Retina (tissue), 1 donor: ENCODE measurements around the gene OSBPL8.

Source experiments
- DNase-seq: peaks from one replicate; pipeline ENCODE4 v3.0.0-alpha.2; 2016

Gene OSBPL8

GRCh38 chr12:76462668-76463224, 96.8 kb downstream of the OSBPL8 start:
- DNase-seq = no peak

- DNase-seq = no peak
Observed at GRCh38 chr12:76460807-76461206, 98.8 kb downstream of the OSBPL8 start.

- DNase-seq = no peak
Observed at GRCh38 chr12:76457818-76458217, 101.8 kb downstream of the OSBPL8 start.

- DNase-seq = no peak
Observed at GRCh38 chr12:76457010-76457409, 102.6 kb downstream of the OSBPL8 start.

GRCh38 chr12:76455582-76456345, 103.8 kb downstream of the OSBPL8 start:
- no peak for DNase-seq

- DNase-seq = no peak
Observed at GRCh38 chr12:76451528-76451927, 108.0 kb downstream of the OSBPL8 start.

GRCh38 chr12:76450690-76451089, 108.9 kb downstream of the OSBPL8 start:
- no peak for DNase-seq

GRCh38 chr12:76449993-76450392, 109.6 kb downstream of the OSBPL8 start:
- DNase-seq = no peak

GRCh38 chr12:76449583-76449982, 110.0 kb downstream of the OSBPL8 start:
- DNase-seq = no peak

GRCh38 chr12:76449016-76449415, 110.6 kb downstream of the OSBPL8 start:
- DNase-seq = no peak

GRCh38 chr12:76446090-76446489, 113.5 kb downstream of the OSBPL8 start:
- DNase-seq = no peak

- no peak for DNase-seq
Observed at GRCh38 chr12:76445462-76445861, 114.1 kb downstream of the OSBPL8 start.

- no peak for DNase-seq
Observed at GRCh38 chr12:76444408-76444984, 115.1 kb downstream of the OSBPL8 start.

- no peak for DNase-seq
Observed at GRCh38 chr12:76441016-76441415, 118.6 kb downstream of the OSBPL8 start.

GRCh38 chr12:76432733-76433132, 126.8 kb downstream of the OSBPL8 start:
- DNase-seq = no peak

- DNase-seq = no peak
Observed at GRCh38 chr12:76428117-76428516, 131.5 kb downstream of the OSBPL8 start.

- DNase-seq = no peak
Observed at GRCh38 chr12:76426160-76426559, 133.4 kb downstream of the OSBPL8 start.

- no peak for DNase-seq
Observed at GRCh38 chr12:76424941-76425340, 134.6 kb downstream of the OSBPL8 start.

- DNase-seq = peak; percentile 44
Observed at GRCh38 chr12:76422543-76423438, 136.8 kb downstream of the OSBPL8 start.

GRCh38 chr12:76422154-76422542, 137.4 kb downstream of the OSBPL8 start:
- DNase-seq = no peak

GRCh38 chr12:76421046-76421445, 138.5 kb downstream of the OSBPL8 start:
- DNase-seq = peak; percentile 6

GRCh38 chr12:76420222-76420621, 139.3 kb downstream of the OSBPL8 start:
- DNase-seq = no peak

- DNase-seq = no peak
Observed at GRCh38 chr12:76417116-76417515, 142.5 kb downstream of the OSBPL8 start.
